DOHH2 (cell line): ENCODE measurements around the gene ATIC.

Experiments used
- CTCF ChIP-seq: fragments of 200-600 bp; sonication (generic); IDR thresholded peaks from one replicate; pipeline ENCODE4 v1.5.1; 2014; ENCODE audit warnings: antibody characterized with exemption, mild to moderate bottlenecking, low read depth, low read length; ENCODE audit not compliant: poor library complexity, severe bottlenecking
- EZH2phosphoT487 ChIP-seq: fragments of 200-600 bp; sonication (generic); IDR thresholded peaks from 2 replicates; pipeline ENCODE4 v1.6.1; 2017; ENCODE audit warnings: borderline replicate concordance, mild to moderate bottlenecking, antibody characterized with exemption, low read length, moderate library complexity, mixed read lengths

- no peak for TF ChIP-seq CTCF
- no peak for TF ChIP-seq EZH2phosphoT487
Measured at GRCh38 chr2:215270118-215270451, 41.8 kb upstream of the ATIC start.
